Activated naive CD8-positive, alpha-beta T cell treated with anti-CD3 and anti-CD28 coated beads for 36 hours (primary cell): ENCODE measurements around the gene PRAMEF1. TPM values are rescaled to one million over a fixed set of nuclear protein-coding genes. Genes with fewer than 3 reads are reported as not detected.
"Not testable (repeated sequence)": the region's sequence is repeated elsewhere in the genome, so short reads cannot be mapped to it uniquely, and the experiment has no call there.

Experiments used
- DNase-seq: peaks from one replicate; pipeline ENCODE4 v3.0.0; 2021
- H3K27ac Mint-ChIP-seq: one replicate; pipeline ENCODE4 v1.8.0; 2022; ENCODE audit warnings: mild to moderate bottlenecking, moderate library complexity, mixed read lengths
- H3K27me3 Mint-ChIP-seq: one replicate; pipeline ENCODE4 v1.8.0; 2022; ENCODE audit warnings: mild to moderate bottlenecking, mixed read lengths
- H3K36me3 Mint-ChIP-seq: one replicate; pipeline ENCODE4 v1.8.0; 2021; ENCODE audit warnings: mild to moderate bottlenecking, mixed read lengths
- H3K4me1 Mint-ChIP-seq: one replicate; pipeline ENCODE4 v1.8.0; 2021; ENCODE audit warnings: mixed read lengths
- H3K4me3 Mint-ChIP-seq: one replicate; pipeline ENCODE4 v1.8.0; 2022; ENCODE audit warnings: mild to moderate bottlenecking, moderate library complexity, mixed read lengths
- H3K9me3 Mint-ChIP-seq: one replicate; pipeline ENCODE4 v1.8.0; 2022; ENCODE audit warnings: mixed read lengths
- total RNA-seq, 2 experiments: library from RNA; stranded (reverse); gene quantifications; one replicate each; pipeline ENCODE4 v1.2.3, GENCODE V29; 2021

The PRAMEF1 gene
- total RNA-seq, 2 experiments from 2014 or later = not detected

DNA sequence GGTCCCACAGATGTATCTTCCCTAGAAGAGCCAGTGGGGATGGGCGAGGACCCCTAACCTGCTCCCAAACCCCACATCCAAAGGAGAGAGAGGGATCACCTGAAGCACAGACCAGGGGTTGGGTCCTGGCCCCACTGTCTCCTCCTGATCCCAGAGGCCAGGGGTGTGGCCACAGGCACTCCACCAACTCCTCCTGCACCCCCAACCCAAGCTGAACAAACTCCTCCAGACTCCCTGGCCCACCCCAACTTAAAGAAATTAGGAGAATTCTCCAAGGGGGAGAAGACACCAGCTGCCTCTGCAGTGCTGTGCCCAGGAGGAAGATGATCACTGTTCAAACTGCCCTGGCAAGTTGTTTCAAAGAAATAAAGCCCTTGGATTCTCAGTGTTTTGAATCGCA lies 22.2 kb upstream of the PRAMEF1 start:
- H3K27ac Mint-ChIP-seq = no peak overlapping the region
- peaks cover 34% of the 10 kb centered on the region for H3K27me3 Mint-ChIP-seq
- DNase-seq = no peak
- no peaks in the 10 kb centered on the region for H3K36me3 Mint-ChIP-seq
- no peak overlapping the region for H3K4me3 Mint-ChIP-seq
- no peaks in the 10 kb centered on the region for H3K9me3 Mint-ChIP-seq
- no peaks in the 10 kb centered on the region for H3K4me1 Mint-ChIP-seq

DNA sequence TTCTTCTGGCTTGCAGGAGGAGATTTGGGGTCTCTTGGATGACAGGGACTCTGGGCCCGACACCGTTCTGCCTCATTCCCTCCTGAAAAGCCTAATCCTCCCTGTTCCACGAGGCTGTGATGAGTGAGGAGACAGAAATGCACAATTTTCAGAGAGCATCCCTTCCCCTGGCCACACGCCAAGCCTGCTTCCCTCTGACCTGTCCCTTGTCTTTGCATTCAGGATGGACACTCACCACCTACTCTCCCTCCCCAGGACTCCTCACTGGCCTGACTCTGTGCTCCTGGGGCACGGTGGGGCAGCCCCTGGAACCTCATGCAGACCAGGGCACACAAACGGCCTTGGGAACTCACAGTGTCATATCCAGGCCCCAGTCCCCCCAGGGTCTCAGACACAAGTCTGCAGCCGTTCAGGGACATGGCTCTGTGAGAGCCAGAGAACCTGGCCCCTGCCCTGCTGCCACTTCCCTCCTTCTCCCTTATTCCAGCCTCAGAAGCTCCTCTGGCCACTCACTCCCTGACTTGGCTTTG lies 21.2 kb upstream of the PRAMEF1 start:
- no peak for DNase-seq
- Mint-ChIP-seq H3K4me3 (no peak overlapping the region), H3K27me3 (peaks cover 39% of the 10 kb centered on the region), H3K36me3 (no peaks in the 10 kb centered on the region), H3K9me3 (no peaks in the 10 kb centered on the region), H3K27ac (no peak overlapping the region), H3K4me1 (no peaks in the 10 kb centered on the region)

DNA sequence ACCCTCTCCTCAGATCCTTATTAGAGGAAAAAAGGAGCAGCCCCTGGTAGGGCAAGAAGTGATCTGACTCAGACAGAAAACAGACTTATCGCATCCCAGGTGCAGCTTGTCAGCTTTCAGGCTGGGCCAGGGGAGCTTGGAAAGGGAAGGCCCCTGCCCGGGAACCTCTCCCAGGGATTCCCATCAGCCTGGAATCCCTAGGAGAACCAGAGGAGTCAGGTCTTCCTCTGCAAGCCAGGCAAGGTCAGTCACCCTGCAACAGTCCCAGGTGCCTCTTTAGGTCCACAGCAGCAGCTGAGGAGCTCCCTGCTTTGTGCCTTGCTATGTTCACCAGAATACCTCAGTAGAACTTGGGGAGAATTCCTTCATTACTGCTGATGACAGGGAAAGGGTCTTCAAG lies 20.6 kb upstream of the PRAMEF1 start:
- Mint-ChIP-seq H3K36me3 (no peaks in the 10 kb centered on the region), H3K4me1 (no peaks in the 10 kb centered on the region), H3K9me3 (no peaks in the 10 kb centered on the region), H3K27ac (no peak overlapping the region), H3K4me3 (no peak overlapping the region), H3K27me3 (peaks cover 40% of the 10 kb centered on the region)
- no peak for DNase-seq

DNA sequence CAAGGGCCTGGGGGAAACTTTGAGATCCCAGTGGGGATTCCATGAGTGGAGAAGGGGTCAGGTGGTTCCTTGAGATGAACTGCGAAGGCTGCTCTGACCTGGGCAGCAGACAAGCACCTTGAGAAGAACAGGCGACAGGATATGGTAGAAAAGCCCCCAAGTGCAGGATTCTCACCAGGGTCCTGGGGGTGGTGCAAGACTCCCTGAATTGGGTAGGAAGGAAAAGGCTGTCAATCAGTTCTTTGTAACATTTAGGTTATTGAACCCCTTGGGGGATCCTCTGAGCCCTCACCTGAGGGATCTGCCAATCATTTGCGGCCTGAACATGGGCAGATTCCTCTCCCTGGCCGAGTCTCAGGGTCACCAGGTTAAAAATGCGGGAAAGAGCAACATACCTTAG lies 20.0 kb upstream of the PRAMEF1 start:
- H3K4me3 Mint-ChIP-seq = no peak overlapping the region
- H3K36me3 Mint-ChIP-seq = no peaks in the 10 kb centered on the region
- DNase-seq = no peak
- H3K4me1 Mint-ChIP-seq = no peaks in the 10 kb centered on the region
- no peak overlapping the region for H3K27ac Mint-ChIP-seq
- no peaks in the 10 kb centered on the region for H3K9me3 Mint-ChIP-seq
- H3K27me3 Mint-ChIP-seq = peaks cover 40% of the 10 kb centered on the region

DNA sequence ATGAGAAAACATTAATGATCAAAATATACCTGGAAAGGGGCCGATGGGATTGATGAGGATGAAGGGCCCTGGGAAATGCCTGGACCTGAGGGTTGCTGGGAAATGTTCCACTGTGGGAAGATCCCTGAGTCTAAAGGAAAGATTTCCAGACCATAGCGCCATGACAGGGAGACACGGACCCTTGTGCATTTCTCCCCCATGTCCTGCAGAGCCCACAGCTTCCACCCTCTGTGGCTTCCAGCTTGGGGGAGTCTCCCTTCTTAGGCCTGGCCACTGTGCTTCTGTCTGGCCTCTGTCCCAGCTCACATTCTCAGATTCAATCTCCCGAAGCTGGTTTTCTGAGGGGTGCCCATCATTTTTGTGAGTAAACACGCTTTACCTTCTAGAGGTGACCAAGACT lies 18.7 kb upstream of the PRAMEF1 start:
- Mint-ChIP-seq H3K27me3 (peaks cover 38% of the 10 kb centered on the region), H3K27ac (no peak overlapping the region), H3K4me1 (no peaks in the 10 kb centered on the region), H3K36me3 (no peaks in the 10 kb centered on the region), H3K4me3 (no peak overlapping the region), H3K9me3 (no peaks in the 10 kb centered on the region)
- DNase-seq = no peak

DNA sequence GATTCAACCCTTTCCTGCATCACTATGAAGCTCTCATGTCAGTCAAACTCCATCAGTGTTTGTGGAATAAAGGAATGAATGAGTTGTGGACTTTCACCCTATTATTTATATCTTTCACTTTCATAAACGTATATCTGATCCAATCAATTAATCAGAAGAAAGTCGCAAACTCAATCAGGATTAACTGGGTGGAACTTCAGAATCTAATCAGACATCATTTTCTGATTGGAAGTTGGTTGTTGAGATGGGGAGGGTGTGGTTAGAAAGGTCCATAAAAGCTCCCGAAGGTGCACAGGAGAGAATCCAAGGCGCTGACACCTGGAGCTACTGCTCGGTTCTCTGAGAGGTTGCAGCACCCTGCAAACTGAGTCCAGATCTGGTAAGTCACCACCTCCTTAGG lies 17.8 kb upstream of the PRAMEF1 start, which contains the start of gene PRAMEF12:
PRAMEF12 (plus strand) TSS at position 301 of the 400 bp plus-strand sequence. CDS start 1,130 bp downstream, outside the sequence.
- Mint-ChIP-seq H3K4me3 (no peak within 1 kb of the TSS), H3K36me3 (no peaks in the 10 kb centered on the region), H3K9me3 (no peaks in the 10 kb centered on the region), H3K27me3 (peaks cover 40% of the 10 kb centered on the region), H3K4me1 (no peaks in the 10 kb centered on the region), H3K27ac (no peak within 1 kb of the TSS)
- no peak for DNase-seq

DNA sequence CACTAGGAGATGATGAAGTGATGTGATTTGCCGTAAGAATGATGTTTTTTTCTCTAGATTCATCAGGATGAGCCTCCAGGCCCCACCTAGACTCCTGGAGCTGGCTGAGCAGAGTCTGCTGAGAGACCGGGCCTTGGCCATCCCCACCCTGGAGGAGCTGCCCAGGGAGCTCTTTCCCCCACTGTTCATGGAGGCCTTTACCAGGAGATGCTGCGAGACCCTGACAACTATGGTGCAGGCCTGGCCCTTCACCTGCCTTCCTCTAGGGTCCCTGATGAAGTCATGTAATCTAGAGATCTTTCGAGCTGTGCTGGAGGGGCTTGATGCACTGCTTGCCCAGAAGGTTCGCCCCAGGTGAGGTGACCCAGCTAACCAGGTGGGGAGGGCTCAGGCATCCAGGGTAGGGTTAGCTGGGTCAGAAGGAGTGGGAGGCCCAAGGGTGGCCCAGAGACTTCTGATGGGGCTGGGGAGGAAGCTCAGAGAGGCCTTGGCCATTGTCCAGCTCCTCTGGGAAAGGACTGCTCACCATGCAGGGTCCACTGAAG lies 16.3 kb upstream of the PRAMEF1 start:
- Mint-ChIP-seq H3K27me3 (peaks cover 36% of the 10 kb centered on the region), H3K4me3 (no peak overlapping the region), H3K9me3 (no peaks in the 10 kb centered on the region), H3K27ac (no peak overlapping the region), H3K4me1 (no peaks in the 10 kb centered on the region), H3K36me3 (no peaks in the 10 kb centered on the region)
- no peak for DNase-seq

DNA sequence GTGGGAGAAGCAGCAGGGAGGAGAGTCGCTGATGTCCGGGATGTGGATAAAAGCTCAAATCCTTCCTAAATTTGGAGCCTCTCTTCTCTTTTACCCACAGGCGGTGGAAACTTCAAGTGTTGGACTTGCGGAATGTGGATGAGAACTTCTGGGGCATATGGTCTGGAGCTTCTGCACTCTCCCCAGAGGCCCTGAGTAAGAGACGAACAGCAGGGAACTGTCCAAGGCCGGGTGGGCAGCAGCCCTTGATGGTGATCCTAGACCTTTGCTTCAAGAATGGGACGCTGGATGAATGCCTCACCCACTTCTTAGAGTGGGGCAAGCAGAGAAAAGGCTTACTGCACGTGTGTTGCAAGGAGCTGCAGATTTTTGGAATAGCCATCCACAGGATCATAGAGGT lies 15.8 kb upstream of the PRAMEF1 start:
- H3K27me3 Mint-ChIP-seq = peaks cover 30% of the 10 kb centered on the region
- H3K27ac Mint-ChIP-seq = no peak overlapping the region
- no peaks in the 10 kb centered on the region for H3K9me3 Mint-ChIP-seq
- no peak overlapping the region for H3K4me3 Mint-ChIP-seq
- no peaks in the 10 kb centered on the region for H3K4me1 Mint-ChIP-seq
- H3K36me3 Mint-ChIP-seq = no peaks in the 10 kb centered on the region
- DNase-seq = no peak

DNA sequence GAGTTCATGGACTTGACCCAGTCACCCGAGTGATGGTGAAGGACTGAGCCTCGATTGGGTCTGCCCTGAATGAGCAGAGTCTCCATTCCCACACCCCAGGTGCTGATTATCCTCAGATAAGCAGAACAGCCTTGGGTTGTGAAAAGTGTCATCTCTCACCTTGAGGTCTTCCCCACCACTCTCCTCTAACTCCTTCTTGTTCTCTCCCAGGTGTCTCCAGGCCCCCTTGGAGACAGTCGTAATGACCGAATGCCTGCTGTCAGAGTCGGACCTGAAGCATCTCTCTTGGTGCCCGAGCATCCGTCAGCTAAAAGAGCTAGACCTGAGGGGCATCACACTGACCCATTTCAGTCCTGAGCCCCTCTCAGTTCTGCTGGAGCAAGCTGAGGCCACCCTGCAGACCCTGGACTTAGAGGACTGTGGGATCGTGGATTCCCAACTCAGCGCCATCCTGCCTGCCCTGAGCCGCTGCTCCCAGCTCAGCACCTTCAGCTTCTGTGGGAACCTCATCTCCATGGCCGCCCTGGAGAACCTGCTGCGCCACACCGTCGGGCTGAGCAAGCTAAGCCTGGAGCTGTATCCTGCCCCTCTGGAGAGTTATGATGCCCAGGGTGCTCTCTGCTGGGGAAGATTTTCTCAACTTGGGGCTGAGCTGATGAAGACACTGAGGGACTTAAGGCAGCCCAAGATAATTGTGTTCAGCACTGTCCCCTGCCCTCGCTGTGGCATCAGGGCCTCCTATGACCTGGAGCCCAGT lies 14.2 kb upstream of the PRAMEF1 start:
- peaks cover 20% of the 10 kb centered on the region for H3K27me3 Mint-ChIP-seq
- H3K36me3 Mint-ChIP-seq = no peaks in the 10 kb centered on the region
- H3K4me3 Mint-ChIP-seq = no peak overlapping the region
- H3K9me3 Mint-ChIP-seq = no peaks in the 10 kb centered on the region
- no peak for DNase-seq
- no peak overlapping the region for H3K27ac Mint-ChIP-seq
- H3K4me1 Mint-ChIP-seq = no peaks in the 10 kb centered on the region

DNA sequence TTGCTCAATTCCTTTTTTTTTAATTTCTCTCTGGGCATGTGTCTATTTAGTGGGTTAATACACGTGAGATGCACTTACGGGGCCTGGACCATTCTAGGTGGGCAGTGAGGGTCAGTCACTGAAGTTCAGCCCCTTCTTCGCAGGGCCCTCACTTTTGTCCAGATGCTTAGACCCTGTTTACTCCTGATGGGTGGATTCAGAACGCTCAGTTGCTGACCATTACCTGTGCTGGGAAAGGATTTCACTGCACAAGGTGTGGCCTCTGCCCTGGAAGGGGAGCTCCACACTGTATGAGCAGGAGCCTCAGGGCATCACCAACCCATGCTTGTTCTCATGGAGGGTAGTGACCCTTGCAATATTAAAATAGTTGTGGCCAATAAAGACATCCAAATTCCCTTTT lies 13.1 kb upstream of the PRAMEF1 start:
- peaks cover 18% of the 10 kb centered on the region for H3K27me3 Mint-ChIP-seq
- H3K27ac Mint-ChIP-seq = no peak overlapping the region
- H3K36me3 Mint-ChIP-seq = no peaks in the 10 kb centered on the region
- no peak overlapping the region for H3K4me3 Mint-ChIP-seq
- DNase-seq = no peak
- H3K4me1 Mint-ChIP-seq = no peaks in the 10 kb centered on the region
- no peaks in the 10 kb centered on the region for H3K9me3 Mint-ChIP-seq

DNA sequence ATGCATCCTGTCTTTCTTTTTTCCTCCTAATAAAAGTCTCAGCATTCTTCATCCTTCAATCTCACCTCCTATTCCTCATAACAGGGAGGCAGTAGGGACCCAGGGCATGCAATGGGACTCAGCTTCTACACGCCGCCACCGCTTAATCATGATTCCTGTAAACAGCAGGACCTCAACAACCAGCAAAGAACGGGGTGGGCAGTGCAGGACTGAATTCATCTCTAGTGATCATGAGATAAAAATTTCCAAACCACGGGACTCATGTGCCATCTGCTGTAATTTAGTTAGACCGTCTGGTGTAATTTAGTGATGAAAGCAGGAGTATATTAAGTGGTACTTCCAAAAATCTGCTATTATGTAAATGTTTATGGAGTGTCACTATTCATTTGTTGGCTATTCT lies 12.3 kb upstream of the PRAMEF1 start:
- no peak for DNase-seq
- Mint-ChIP-seq H3K27me3 (peaks cover 12% of the 10 kb centered on the region), H3K36me3 (no peaks in the 10 kb centered on the region), H3K4me1 (no peaks in the 10 kb centered on the region), H3K9me3 (peaks cover 4% of the 10 kb centered on the region), H3K4me3 (no peak overlapping the region), H3K27ac (no peak overlapping the region)

DNA sequence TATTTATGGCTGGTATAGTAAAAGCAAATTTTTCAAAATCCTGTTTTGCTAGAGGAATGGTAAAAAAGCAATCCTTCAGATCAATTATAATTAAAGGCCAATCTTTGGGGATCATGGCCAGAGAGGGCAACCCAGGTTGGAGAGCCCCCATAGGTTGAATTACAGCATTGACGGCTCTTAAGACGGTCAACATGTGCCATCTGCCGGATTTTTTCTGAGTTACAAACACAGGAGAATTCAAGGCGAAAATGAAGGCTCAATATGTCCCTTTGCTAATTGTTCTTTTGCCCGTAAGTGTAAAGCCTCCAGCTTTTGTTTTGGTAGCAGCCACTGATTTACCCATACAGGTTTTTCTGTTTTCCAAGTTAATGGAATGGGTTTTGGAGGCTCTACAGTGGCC lies 9.7 kb upstream of the PRAMEF1 start:
- not testable (repeated sequence) for H3K4me1 Mint-ChIP-seq, H3K27me3 Mint-ChIP-seq, DNase-seq, H3K4me3 Mint-ChIP-seq, H3K36me3 Mint-ChIP-seq, H3K27ac Mint-ChIP-seq
- peaks cover 18% of the 10 kb centered on the region for H3K9me3 Mint-ChIP-seq

DNA sequence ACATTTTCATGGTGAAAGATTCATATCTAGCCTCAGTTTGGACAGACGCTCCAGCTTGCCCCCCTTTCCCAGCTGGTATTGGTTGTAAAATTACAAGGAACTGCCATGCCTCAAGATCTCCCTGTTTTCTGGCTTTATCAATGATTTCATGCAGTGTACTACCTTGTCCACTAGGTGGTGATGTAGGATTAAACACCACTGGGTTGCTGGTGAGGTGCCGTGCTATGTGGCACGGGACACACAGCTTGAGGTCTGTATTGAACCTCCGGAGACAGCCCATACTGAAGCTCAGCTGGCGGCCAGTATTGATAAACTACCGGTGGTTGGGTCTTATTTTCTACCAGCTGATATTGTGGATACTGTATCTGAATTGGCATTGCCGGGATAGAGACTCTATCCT lies 7.4 kb upstream of the PRAMEF1 start:
- not testable (repeated sequence) for H3K27ac Mint-ChIP-seq, H3K27me3 Mint-ChIP-seq, H3K4me1 Mint-ChIP-seq, H3K36me3 Mint-ChIP-seq, H3K4me3 Mint-ChIP-seq, DNase-seq
- peaks cover 18% of the 10 kb centered on the region for H3K9me3 Mint-ChIP-seq

DNA sequence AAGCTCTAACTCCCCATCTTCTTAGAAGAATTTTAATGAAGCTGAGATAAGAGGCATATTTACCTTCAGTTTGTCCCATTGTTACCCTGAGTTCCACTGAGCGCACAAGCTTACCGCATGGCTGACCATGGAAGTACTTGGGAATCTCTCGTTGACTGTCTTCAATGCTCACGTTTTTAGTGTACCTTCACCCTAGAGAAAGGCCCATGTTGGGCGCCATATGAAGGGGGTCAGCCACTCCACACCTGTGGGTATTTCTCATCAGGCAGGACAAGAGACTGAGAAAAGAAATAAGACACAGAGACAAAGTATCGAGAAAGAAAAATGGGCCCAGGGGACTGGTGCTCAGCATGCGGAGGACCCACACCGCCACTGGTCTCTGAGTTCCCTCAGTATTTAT lies 6.5 kb upstream of the PRAMEF1 start:
- H3K27me3 Mint-ChIP-seq, H3K27ac Mint-ChIP-seq, DNase-seq, H3K4me1 Mint-ChIP-seq, H3K4me3 Mint-ChIP-seq, H3K36me3 Mint-ChIP-seq: not testable (repeated sequence)
- peaks cover 18% of the 10 kb centered on the region for H3K9me3 Mint-ChIP-seq

DNA sequence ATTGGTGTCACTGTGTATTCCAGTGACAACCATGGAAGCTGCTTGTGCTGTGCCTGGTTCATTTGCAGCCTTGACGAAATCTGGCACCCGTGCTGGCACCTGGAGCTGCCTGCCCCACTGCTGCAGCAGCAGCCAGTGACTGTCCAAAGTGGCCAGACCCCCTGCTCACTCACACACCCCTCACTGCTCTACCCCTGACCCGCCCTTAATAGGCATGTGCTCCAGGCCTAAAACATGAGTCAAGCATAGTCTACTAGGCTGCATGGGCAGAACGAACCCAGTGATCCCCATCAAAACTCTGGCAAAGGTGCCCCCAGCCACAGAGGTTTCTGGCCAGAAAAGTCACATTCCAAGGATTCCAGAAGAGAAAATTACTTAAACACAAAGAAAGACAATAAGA lies 7.7 kb downstream of the PRAMEF1 start:
- no peak for DNase-seq
- Mint-ChIP-seq H3K36me3 (no peaks in the 10 kb centered on the region), H3K27me3 (peaks cover 4% of the 10 kb centered on the region), H3K9me3 (peaks cover 4% of the 10 kb centered on the region), H3K27ac (no peak overlapping the region), H3K4me3 (no peak overlapping the region), H3K4me1 (no peaks in the 10 kb centered on the region)

DNA sequence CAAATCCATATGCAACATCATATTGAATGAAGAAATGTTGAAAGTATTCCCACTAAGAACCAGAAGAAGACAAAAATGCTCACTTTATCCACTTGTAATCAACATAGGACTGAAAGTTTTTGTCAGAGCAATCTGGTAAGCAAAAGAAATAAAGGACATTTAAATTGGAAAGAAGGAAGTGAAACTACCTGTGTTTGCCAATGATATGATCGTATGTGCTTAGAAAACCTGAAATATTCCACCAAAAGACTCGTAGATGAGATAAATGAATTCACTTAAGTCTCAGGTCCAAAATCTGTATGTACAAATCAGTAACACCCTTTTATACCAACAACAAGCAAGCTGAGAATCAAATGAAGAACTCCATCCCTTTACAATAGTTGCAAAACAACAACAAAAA lies 8.5 kb downstream of the PRAMEF1 start:
- Mint-ChIP-seq H3K36me3 (no peaks in the 10 kb centered on the region), H3K4me1 (no peaks in the 10 kb centered on the region), H3K27ac (no peak overlapping the region), H3K27me3 (peaks cover 9% of the 10 kb centered on the region), H3K4me3 (no peak overlapping the region), H3K9me3 (peaks cover 5% of the 10 kb centered on the region)
- DNase-seq = no peak
